Epithelial cell of prostate (primary cell): Measurements from ENCODE around the gene CEL.
"Not testable (repeated sequence)": the region's sequence is repeated elsewhere in the genome, so short reads cannot be mapped to it uniquely, and the experiment has no call there.

ENCODE experiments used
- DNase-seq: peaks from one replicate; pipeline ENCODE4 v3.0.0-alpha.2; 2011; ENCODE audit warnings: low read depth, low spot score
- H3K27ac ChIP-seq: fragments of 450-650 bp; 2 replicates; pipeline ENCODE4 v1.5.1; 2017; ENCODE audit warnings: mild to moderate bottlenecking

CEL gene

GRCh38 chr9:133062569-133062968 is 788 bp downstream of the CEL start:
- DNase-seq, H3K27ac ChIP-seq: not testable (repeated sequence)

GRCh38 chr9:133063159-133063499 is 1.3 kb downstream of the CEL start:
- no peak for DNase-seq
- no peak overlapping the region for H3K27ac ChIP-seq

DNA sequence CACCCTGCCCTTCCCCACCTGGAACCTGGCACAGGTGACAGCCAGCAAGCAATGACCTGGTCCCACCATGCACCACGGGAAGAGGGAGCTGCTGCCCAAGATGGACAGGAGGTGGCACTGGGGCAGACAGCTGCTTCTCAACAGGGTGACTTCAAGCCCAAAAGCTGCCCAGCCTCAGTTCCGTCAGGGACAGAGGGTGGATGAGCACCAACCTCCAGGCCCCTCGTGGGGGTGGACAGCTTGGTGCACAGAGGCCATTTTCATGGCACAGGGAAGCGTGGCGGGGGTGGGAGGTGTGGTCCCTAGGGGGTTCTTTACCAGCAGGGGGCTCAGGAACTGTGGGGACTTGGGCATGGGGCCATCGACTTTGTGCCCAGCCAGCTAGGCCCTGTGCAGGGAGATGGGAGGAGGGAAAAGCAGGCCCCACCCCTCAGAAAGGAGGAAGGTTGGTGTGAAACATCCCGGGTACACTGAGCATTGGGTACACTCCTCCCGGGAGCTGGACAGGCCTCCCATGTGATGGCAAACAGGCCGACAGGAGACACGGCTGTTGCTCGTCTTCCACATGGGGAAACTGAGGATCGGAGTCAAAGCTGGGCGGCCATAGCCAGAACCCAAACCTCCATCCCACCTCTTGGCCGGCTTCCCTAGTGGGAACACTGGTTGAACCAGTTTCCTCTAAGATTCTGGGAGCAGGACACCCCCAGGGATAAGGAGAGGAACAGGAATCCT is 1.9 kb downstream of the CEL start:
- no peak overlapping the region for H3K27ac ChIP-seq
- DNase-seq, result no peak

- DNase-seq, result no peak
- H3K27ac ChIP-seq, result no peak overlapping the region
Observed at GRCh38 chr9:133064241-133065069, 2.7 kb downstream of the CEL start.

- DNase-seq, result no peak
- H3K27ac ChIP-seq, result no peak overlapping the region
Observed at GRCh38 chr9:133065070-133065388, 3.2 kb downstream of the CEL start.

- DNase-seq, result no peak
- no peak overlapping the region for H3K27ac ChIP-seq
Observed at GRCh38 chr9:133066181-133066983, 4.6 kb downstream of the CEL start.

GRCh38 chr9:133067006-133067405 is 5.2 kb downstream of the CEL start:
- no peak overlapping the region for H3K27ac ChIP-seq
- DNase-seq, result no peak

DNA sequence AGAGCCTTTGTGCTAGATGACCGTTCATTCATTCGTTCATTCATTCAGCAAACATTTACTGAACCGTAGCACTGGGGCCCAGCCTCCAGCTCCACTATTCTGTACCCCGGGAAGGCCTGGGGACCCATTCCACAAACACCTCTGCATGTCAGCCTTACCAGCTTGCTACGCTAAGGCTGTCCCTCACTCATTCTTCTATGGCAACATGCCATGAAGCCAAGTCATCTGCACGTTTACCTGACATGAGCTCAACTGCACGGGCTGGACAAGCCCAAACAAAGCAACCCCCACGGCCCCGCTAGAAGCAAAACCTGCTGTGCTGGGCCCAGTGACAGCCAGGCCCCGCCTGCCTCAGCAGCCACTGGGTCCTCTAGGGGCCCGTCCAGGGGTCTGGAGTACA is 6.0 kb downstream of the CEL start:
- DNase-seq, result peak; percentile 68
- H3K27ac ChIP-seq, result no peak overlapping the region

DNA sequence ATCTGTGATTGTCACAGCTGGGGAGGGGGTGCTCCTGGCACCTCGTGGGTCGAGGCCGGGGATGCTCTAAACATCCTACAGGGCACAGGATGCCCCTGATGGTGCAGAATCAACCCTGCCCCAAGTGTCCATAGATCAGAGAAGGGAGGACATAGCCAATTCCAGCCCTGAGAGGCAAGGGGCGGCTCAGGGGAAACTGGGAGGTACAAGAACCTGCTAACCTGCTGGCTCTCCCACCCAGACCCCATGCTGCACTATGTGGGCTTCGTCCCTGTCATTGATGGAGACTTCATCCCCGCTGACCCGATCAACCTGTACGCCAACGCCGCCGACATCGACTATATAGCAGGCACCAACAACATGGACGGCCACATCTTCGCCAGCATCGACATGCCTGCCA is 6.7 kb downstream of the CEL start:
- not testable (repeated sequence) for DNase-seq, H3K27ac ChIP-seq

DNA sequence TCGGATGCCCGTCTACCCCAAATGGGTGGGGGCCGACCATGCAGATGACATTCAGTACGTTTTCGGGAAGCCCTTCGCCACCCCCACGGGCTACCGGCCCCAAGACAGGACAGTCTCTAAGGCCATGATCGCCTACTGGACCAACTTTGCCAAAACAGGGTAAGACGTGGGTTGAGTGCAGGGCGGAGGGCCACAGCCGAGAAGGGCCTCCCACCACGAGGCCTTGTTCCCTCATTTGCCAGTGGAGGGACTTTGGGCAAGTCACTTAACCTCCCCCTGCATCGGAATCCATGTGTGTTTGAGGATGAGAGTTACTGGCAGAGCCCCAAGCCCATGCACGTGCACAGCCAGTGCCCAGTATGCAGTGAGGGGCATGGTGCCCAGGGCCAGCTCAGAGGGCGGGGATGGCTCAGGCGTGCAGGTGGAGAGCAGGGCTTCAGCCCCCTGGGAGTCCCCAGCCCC is 8.8 kb downstream of the CEL start:
- DNase-seq, H3K27ac ChIP-seq: not testable (repeated sequence)

GRCh38 chr9:133070985-133071384 is 9.2 kb downstream of the CEL start:
- DNase-seq, H3K27ac ChIP-seq: not testable (repeated sequence)

DNA sequence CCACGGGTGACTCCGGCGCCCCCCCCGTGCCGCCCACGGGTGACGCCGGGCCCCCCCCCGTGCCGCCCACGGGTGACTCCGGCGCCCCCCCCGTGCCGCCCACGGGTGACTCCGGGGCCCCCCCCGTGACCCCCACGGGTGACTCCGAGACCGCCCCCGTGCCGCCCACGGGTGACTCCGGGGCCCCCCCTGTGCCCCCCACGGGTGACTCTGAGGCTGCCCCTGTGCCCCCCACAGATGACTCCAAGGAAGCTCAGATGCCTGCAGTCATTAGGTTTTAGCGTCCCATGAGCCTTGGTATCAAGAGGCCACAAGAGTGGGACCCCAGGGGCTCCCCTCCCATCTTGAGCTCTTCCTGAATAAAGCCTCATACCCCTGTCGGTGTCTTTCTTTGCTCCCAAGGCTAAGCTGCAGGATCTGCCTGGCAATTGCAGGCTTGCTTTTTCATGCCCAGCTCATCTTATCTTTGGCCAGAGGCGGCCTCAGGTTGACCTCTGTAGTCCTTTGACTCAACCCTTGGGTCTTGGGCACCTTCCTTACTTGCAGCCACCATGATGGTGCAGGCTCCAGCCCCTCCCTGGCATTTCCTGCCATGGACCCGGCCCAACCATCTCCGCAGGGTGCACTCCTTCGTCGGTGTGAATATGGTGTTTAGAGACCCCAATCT is 9.8 kb downstream of the CEL start:
- no peak for DNase-seq

GRCh38 chr9:133072210-133072609 is 10.4 kb downstream of the CEL start:
- not testable (repeated sequence) for H3K27ac ChIP-seq, DNase-seq

More for the DNA sequence above, 9.8 kb downstream of the CEL start:
- H3K27ac ChIP-seq, result no peak overlapping the region

GRCh38 chr9:133073086-133074014 is 11.6 kb downstream of the CEL start:
- H3K27ac ChIP-seq, result no peak overlapping the region
- DNase-seq, result no peak

GRCh38 chr9:133074111-133074651 is 12.4 kb downstream of the CEL start:
- DNase-seq, result no peak

DNA sequence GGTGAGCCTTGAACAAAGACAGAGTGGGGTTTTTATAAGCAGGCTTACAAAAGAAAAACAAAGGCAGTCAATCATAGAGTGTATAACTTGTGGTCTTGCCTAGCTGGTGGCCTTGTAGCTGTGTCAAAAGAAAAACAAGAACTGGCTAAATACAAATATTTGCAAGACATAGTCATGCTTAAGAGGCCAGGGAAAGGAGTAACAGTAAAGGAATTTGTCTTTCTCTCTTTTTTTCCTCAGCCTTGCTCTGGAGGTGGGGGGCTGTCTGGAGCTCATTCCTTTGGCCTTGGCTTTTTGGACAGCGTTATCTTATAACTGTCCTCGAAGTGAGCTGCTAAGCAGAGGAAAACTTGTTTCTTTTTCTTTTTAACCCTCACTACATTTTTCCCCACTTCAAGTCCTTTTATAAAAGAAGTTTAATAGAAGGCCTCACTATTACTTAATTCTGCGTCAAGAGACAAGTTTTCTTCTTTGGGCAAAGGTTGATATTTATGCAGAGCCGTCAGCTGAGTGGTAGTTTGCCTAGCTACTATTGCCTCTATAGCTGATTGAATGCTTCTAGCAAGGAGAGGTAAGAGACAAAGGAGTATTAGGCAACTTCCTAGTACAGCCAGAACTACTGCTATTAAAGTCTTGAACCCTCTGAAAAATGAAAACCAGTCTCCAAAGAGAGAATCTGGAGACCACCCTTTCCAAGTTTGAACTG is 14.3 kb downstream of the CEL start:
- no peak for DNase-seq
- no peak overlapping the region for H3K27ac ChIP-seq

More at GRCh38 chr9:133074111-133074651, 12.4 kb downstream of the CEL start:
- H3K27ac ChIP-seq, result no peak overlapping the region

DNA sequence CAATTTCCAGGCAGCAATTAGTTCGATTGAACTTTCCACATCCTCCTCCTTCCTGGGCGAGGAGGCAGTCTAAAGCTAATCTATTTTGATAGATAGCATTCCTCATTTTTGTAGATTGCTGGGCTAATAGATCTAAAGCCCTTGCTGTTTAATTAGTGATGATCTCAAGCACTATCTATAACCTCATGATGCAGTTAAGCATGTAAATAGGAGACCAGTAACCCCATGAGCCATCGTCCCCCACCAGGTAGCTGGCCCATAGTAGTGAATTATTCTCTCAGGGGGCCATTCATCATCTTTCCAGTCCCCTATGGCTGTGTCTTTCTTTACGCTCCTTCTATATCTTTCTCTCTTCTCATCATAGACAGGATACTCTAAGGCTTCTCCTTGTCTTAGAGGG is 14.9 kb downstream of the CEL start:
- DNase-seq, result no peak
- H3K27ac ChIP-seq, result no peak overlapping the region

GRCh38 chr9:133078486-133078885 is 16.7 kb downstream of the CEL start:
- no peak for DNase-seq
- no peak overlapping the region for H3K27ac ChIP-seq
